HG03108 (cell line): Measurements from ENCODE around the gene LRRN4.
"Not testable (repeated sequence)": the region's sequence is repeated elsewhere in the genome, so short reads cannot be mapped to it uniquely, and the experiment has no call there.

Source experiments
- ATAC-seq: cut with Tn5 transposase; IDR thresholded peaks from one replicate; pipeline ENCODE4 v1.9.1; 2021; ENCODE audit warnings: moderate library complexity; ENCODE audit not compliant: unreplicated experiment

Gene LRRN4

DNA sequence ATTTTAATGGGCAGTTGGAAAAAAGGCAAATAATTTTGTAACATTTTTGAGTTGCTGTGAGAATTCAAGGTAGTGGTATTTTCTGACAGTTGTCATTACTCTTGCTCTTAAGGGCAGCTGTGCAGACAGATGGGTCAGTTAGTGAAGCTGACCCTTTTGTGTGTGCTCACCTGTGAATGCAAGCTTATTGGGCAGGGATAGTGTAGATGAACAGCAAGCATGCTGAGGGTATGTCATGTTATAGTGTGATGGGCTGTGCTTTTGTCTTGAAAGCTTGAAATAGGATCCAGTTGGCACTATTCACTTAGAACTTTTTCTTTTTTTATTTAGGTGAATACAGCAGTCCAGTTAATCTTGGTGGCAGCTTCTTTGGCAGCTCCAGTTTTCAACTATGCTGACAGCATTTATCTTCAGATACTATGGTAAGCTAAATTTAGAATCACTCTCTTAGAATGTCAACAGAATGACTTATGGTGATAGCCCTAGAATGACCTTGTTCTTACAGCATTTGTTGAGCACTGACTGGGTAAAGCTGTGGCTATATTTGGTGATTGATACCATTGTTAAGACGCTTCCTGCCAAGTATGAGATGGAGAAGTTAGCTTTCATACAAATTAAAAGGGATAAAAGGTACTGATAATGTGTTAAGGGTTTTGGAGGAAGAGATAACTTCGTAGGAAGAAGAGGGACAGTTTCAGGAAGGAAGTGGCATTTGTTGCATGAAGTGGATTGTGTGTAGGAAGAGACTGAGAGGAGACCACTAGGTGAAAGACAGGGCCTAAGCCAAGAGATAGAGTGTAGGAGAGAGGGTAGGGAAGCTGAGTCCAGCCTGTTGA lies 19.5 kb downstream of the LRRN4 start:
- ATAC-seq, result no peak

DNA sequence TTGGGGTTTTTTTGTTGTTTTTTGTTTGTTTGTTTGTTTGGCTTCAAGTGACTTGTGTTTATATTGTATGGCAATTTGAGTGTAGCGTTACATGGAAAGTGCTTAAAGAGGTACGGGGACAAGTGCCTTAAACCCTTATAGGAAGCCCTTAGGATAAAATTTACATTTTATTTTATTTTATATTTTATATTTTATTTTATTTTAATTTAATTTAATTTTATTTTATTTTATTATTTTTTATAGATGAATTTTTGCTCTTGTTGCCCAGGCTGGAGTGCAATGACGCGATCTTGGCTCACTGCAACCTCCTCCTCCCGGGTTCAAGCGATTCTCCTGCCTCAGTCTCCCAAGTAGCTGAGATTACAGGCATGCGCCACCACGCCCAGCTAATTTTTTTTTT lies 21.0 kb downstream of the LRRN4 start:
- ATAC-seq, result not testable (repeated sequence)

GRCh38 chr20:6030453-6031080 lies 23.3 kb downstream of the LRRN4 start:
- ATAC-seq, result no peak

- ATAC-seq, result no peak
Measured at GRCh38 chr20:6029538-6029937, 24.3 kb downstream of the LRRN4 start.

GRCh38 chr20:6028818-6029217 lies 25.0 kb downstream of the LRRN4 start:
- no peak for ATAC-seq

- no peak for ATAC-seq
Measured at GRCh38 chr20:6026051-6026450, 27.8 kb downstream of the LRRN4 start.

GRCh38 chr20:6024768-6025167 lies 29.1 kb downstream of the LRRN4 start:
- no peak for ATAC-seq

- no peak for ATAC-seq
Measured at GRCh38 chr20:6017880-6018279, 36.0 kb downstream of the LRRN4 start.

DNA sequence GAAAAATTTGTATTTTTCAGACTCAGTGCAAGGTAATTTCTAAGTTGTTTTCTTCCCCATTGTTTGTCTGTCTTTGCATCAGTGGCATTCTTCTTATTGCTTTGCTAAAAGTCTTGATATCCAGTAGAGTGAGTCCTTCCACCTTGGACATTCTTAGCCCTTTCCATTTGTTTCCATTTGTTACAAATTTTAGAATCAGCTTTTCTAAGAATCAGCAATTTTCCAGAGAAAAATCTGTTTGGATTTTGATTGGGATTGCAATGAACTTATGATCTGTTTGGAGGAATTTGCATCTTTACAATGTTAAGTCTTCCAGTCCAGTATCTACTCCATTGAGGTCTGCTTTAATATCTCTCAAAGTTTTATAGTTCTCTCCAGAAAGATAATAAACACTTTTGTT lies 36.4 kb downstream of the LRRN4 start:
- ATAC-seq, result no peak

- no peak for ATAC-seq
Measured at GRCh38 chr20:6014957-6015356, 38.9 kb downstream of the LRRN4 start.

GRCh38 chr20:6014017-6014416 lies 39.8 kb downstream of the LRRN4 start:
- ATAC-seq, result no peak

- no peak for ATAC-seq
Measured at GRCh38 chr20:6012179-6012578, 41.7 kb downstream of the LRRN4 start.

DNA sequence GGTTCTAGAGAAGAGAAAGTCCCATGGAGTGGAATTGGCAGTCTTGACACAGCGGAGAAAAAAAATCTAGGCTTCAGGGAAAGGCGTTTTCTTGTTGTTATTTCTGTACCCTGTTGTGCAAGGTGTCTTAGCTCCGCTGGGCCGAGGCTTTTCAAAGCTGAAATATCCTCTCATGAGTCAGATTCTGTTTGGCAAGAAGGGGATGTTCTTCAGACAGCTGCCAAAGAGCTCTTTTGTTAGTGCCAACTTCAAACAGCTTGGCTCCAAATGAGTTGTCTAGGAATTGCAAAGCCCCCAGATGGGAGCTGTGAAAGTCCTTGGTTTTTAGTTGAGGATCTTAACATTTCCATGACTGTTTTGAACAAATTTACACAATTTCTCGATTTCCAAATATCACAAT lies 45.6 kb downstream of the LRRN4 start:
- ATAC-seq, result no peak

DNA sequence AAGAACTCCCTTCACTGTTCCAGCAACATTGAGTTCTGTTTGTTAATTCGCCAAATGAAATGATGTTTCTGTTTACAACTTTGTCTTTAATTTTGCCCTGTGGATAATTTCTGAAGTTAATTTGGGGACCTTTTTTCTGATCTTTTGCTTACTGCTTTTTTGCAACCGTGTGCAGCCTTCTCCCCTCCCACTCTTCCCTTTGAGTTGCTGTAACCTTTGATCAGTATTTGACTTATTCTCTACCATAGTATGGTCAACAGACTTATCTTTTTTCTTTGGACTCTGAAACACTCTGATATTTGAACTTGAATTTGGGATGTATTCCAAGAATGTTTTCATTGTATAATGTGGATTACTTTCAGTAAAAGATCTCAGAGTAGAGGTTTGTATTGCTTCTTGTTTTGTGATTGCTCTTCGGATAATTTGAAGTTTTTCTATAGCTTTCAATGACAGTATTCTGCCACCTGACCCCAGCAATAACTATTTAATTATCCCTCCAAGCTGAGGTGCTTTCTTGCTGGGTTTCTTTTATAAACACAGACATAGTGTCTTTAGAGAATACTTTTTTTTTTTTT lies 46.2 kb downstream of the LRRN4 start:
- no peak for ATAC-seq

DNA sequence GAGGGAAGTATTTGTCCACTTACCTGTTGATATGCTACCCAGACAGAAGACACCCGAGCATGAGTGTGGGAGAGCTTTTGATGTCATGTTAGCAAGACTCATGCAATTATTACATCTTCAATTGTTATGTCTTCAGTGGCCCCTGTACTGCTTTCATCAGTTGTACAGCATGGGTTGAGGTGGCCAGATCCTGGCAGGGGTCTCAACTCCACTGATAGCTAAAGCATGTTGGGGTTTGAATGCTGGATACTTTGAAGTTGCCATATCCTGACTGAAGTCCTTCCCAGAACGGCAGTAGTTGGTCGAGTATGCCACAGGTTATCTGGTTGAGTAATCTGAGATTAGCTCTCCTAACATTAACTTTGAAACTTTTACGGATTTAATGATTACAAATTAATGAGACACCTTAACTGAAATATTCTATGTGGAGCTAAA lies 46.7 kb downstream of the LRRN4 start:
- ATAC-seq, result no peak

DNA sequence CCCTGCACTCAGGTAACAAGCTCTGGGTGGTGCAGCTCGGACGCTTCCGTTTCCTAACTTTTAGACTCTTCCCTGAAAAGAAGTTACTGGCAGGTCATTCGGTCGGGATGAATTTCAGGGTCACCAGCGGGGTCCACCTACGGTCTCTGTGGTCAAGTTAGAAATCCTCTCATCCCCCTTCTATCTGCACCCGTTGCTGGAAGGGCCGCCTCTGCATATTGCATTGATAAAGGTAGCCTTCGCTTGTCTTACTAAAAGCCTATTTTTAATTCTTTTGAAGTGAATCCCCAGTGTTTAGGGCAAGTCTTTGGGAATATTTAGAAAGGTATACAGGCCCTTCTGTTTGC lies 47.3 kb downstream of the LRRN4 start:
- no peak for ATAC-seq

DNA sequence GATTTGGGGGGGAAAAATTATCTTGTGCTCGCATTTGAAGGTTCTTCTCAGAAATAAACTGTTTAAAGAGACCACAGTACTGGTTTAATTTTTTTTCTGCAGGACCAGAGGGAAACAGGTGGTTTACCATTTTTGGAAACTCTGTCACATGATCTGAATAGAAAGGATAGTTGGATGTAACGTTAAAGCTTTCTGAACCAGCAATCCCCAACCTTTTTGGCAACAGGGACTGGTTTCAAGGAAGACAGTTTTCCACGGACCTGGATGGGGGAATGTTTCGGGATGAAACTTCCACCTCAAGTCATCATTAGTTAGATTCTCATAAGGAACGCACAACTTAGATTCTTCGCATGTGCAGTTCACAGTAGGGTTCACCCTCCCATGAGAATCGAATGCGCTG lies 53.0 kb downstream of the LRRN4 start:
- ATAC-seq, result no peak

GRCh38 chr20:5999783-6000182 lies 54.1 kb downstream of the LRRN4 start:
- no peak for ATAC-seq

DNA sequence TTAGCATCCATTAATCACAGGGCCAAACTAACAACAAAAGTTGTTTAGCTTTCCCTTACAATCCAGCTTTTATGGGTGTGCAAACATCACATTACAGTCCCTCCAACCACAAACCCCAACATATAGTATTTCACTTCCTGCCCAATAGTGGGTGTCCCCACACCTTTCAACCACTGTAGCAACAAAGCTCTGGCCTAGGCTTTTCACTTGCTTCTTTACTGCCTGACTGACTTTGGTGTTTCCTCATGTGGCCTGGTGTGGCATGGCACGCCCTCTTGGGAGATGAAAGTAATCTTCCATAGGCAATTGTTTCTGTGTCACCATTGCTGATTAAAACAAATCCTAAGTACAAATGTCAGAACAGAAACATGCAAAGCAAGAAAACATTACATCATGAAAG lies 57.1 kb downstream of the LRRN4 start:
- peak; percentile 90 for ATAC-seq

DNA sequence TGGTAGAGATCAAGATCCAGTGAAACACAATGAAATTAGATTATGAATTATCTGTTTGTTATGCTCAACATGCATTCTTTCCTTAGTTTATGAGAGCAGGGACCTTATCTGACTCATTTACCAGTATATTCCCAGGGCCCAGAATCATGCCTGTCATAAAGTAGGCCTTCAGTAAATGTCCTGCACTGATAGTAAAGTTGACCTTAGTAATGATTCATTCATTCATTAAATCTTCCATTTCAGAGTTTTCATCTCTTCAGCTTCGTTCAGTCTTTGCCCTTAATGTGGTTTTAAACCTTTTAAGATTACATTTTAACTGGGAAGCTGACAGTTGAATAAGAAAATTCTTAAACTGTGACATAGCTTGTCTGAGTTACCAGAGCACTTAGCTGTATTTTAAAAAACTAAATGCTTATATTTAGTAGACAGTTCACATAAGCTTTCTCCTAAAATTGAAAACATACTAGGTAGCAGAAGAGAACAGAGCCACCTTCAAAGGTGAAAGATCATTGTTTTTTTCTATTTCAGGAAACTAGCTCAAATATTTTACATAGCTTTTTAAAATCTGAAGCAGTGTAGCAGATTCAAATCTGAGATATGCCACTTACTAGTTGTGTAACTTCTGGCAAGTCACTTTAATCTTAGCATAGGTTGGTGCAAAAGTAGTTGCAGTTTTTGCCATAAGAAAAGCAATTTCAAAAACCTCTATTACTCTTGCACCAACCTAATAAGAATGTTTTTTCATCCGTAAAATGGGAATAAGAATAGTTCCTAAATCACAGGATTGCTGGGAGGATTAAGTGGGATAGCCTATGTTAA lies 62.0 kb downstream of the LRRN4 start:
- ATAC-seq, result no peak

DNA sequence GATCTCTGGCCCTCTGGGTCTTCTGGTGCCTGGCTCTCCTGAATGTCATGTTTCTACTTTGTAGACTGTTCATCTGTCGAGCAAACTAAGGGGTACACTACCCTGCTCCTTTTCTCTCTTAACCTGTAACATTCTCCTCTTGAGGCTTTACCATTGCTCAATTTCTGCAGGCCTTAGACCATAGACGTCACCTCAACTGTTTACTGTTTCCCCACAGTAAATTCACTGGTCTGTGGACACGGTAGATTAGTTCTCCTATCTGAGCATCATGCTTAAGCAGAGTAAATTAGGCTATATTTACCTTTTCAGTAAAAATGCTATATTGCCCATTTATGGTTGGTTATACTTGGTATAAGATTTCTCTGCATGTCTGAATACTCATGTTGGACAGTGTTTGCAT lies 62.9 kb downstream of the LRRN4 start:
- no peak for ATAC-seq
